Measurements from ENCODE around the gene NDST1.

The NDST1 gene

DNA sequence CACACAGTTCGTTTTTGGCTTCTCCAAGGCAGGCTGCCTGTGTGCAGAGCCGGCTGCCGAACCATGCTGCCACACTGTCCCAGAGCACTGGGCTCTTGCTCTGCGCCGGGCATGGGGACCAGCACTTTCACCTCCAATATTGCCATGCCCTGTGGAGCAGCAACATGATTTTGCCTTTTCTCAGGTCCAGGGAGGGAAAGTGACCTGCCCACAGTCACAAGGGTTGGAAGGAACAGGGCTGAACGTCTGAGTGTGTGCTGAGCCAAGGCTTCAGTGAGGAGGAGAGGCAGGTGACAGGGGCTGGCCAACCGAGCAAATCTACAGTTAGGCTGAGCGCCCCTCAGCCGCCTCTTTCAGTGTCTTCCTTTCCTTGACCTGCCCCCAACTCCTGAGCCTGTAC, 98.5 kb downstream of the NDST1 start:
- no peak for DNase-seq (ENCODE audit: low read depth in 2 of 2)

DNA sequence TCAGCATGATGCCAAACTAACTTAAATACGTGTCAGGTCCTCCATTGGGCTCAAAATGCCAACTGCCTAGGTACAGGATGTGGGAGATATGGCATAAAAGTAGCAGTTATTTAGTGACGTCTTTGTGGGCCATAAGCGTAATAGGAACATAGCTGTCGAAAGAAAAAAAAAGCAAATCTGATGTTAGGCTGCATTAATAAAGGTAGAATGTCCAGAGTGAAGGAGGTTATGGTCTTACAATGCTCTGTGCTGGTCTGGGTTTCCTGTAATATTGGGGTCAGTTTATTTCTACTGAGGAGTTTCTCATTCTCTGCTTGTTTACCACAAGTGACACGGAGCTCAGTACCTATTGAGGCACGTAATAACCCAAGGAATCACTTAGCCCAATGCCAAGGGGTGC, 99.2 kb downstream of the NDST1 start:
- DNase-seq (ENCODE audit: low read depth in 2 of 2), result no peak
